ENCODE results near the gene KHK.

The KHK gene

GRCh38 chr2:27137322-27137935, 50.9 kb downstream of the KHK start:
- no peak for DNase-seq
- Mint-ChIP-seq H3K4me3 (no peak overlapping the region), H3K4me1 (peaks cover 28% of the 10 kb centered on the region), H3K27me3 (no peaks in the 10 kb centered on the region), H3K27ac (no peak overlapping the region), H3K9me3 (no peaks in the 10 kb centered on the region)
- no peak for ATAC-seq

GRCh38 chr2:27138111-27138510, 51.5 kb downstream of the KHK start:
- Mint-ChIP-seq H3K4me1 (peaks cover 21% of the 10 kb centered on the region), H3K27ac (peak overlapping the region in 1 of 2 donors; percentile 79), H3K4me3 (no peak overlapping the region)

GRCh38 chr2:27139310-27139709, 52.7 kb downstream of the KHK start, which contains the start of gene PRR30:
PRR30 (minus strand) TSS chr2:27139410; CDS start chr2:27138329, 1,081 bp downstream.
- H3K4me1 Mint-ChIP-seq, result peaks cover 13% of the 10 kb centered on the region
- DNase-seq, result no peak
- H3K9me3 Mint-ChIP-seq, result peaks cover 8 to 9% of the 10 kb centered on the region in 2 donors
- no peak within 1 kb of the TSS for H3K4me3 Mint-ChIP-seq
- no peak for ATAC-seq
- H3K27ac Mint-ChIP-seq, result peak within 1 kb of the TSS; percentile 6 to 67
- H3K27me3 Mint-ChIP-seq, result peaks cover 16% of the 10 kb centered on the region

More at GRCh38 chr2:27138111-27138510, 51.5 kb downstream of the KHK start:
- DNase-seq (no peak), ATAC-seq (no peak)
- peaks cover 4% of the 10 kb centered on the region for H3K27me3 Mint-ChIP-seq
- H3K9me3 Mint-ChIP-seq, result peaks cover 3% of the 10 kb centered on the region in 2 donors

GRCh38 chr2:27143285-27143684, 56.7 kb downstream of the KHK start:
- Mint-ChIP-seq H3K27ac (no peak overlapping the region), H3K27me3 (peaks cover 27% of the 10 kb centered on the region), H3K4me1 (no peaks in the 10 kb centered on the region), H3K9me3 (peaks cover 8 to 9% of the 10 kb centered on the region in 2 donors), H3K4me3 (no peak overlapping the region)
- no peak for ATAC-seq
- DNase-seq, result no peak

- Mint-ChIP-seq H3K9me3 (peaks cover 8 to 9% of the 10 kb centered on the region in 2 donors), H3K4me3 (no peak overlapping the region), H3K27me3 (peaks cover 32% of the 10 kb centered on the region), H3K4me1 (no peaks in the 10 kb centered on the region), H3K27ac (no peak overlapping the region)
- ATAC-seq (no peak), DNase-seq (no peak)
Observed at GRCh38 chr2:27145682-27146081, 59.1 kb downstream of the KHK start.

GRCh38 chr2:27147935-27148334, 61.4 kb downstream of the KHK start:
- Mint-ChIP-seq H3K4me3 (no peak overlapping the region), H3K27ac (peak overlapping the region in 1 of 2 donors; percentile 24), H3K27me3 (peaks cover 29% of the 10 kb centered on the region), H3K9me3 (peaks cover 6 to 8% of the 10 kb centered on the region in 2 donors), H3K4me1 (peaks cover 6% of the 10 kb centered on the region)
- ATAC-seq, result no peak
- DNase-seq, result no peak

- Mint-ChIP-seq H3K9me3 (no peaks in the 10 kb centered on the region), H3K4me1 (peaks cover 14% of the 10 kb centered on the region), H3K4me3 (no peak within 1 kb of the TSS), H3K27ac (peak within 1 kb of the TSS in 1 of 2 donors; percentile 24), H3K27me3 (peaks cover 19% of the 10 kb centered on the region)
- DNase-seq (no peak), ATAC-seq (no peak)
Observed at GRCh38 chr2:27148801-27149439, 62.3 kb downstream of the KHK start, which contains the start of gene TCF23. TCF23 (plus strand) TSS chr2:27149004; CDS start chr2:27149134, 130 bp downstream.

- DNase-seq (no peak), ATAC-seq (no peak)
- Mint-ChIP-seq H3K27me3 (peaks cover 11% of the 10 kb centered on the region), H3K4me1 (peaks cover 14% of the 10 kb centered on the region), H3K9me3 (no peaks in the 10 kb centered on the region), H3K4me3 (no peak overlapping the region), H3K27ac (no peak overlapping the region)
Observed at GRCh38 chr2:27149570-27150405, 63.2 kb downstream of the KHK start.

Measured in stimulated activated naive CD8-positive, alpha-beta T cell treated with anti-CD3 and anti-CD28 coated beads, Interleukin-15, amount 100 ng/mL, for 72 hours (primary cell).